ENCODE data around the gene POLR3A. TPM values are rescaled to one million over a fixed set of nuclear protein-coding genes. Genes with fewer than 3 reads are reported as not detected.

POLR3A gene
- total and polyA plus RNA-seq, 2 of the 13 experiments (the other 11 are each of a cell fraction or from before 2014, with no cell fraction given), result 13.6 to 19.2 TPM

- TF ChIP-seq ZUFSP (CRISPR knock-in tag; IDR thresholded peaks at IDR 0.05; ENCODE audit: borderline replicate concordance) (no peak), ZBTB1 (CRISPR knock-in tag; IDR thresholded peaks at IDR 0.05; ENCODE audit: borderline replicate concordance) (no peak), TFE3 (CRISPR knock-in tag; IDR thresholded peaks at IDR 0.05) (peak; percentile 84), ZNF136 (CRISPR knock-in tag; IDR thresholded peaks at IDR 0.05; ENCODE audit: low read depth) (no peak), NCOA2 (CRISPR knock-in tag; IDR thresholded peaks at IDR 0.05) (peak; percentile 27), ZNF432 (CRISPR knock-in tag; IDR thresholded peaks at IDR 0.05; ENCODE audit: borderline replicate concordance) (no peak), LBX2 (CRISPR knock-in tag; IDR thresholded peaks at IDR 0.05; ENCODE audit: borderline replicate concordance) (no peak), IRF9 (CRISPR knock-in tag; IDR thresholded peaks at IDR 0.05; ENCODE audit: borderline replicate concordance) (no peak), PHF8 (CRISPR knock-in tag; IDR thresholded peaks at IDR 0.05) (no peak), SP4 (CRISPR knock-in tag; IDR thresholded peaks at IDR 0.05) (no peak), CTCF (CRISPR knock-in tag; IDR thresholded peaks at IDR 0.05) (no peak), ZXDC (CRISPR knock-in tag; IDR thresholded peaks at IDR 0.05) (no peak), ZMYM2 (CRISPR knock-in tag; IDR thresholded peaks at IDR 0.05) (no peak), ZNF180 (CRISPR knock-in tag; IDR thresholded peaks at IDR 0.05; ENCODE audit: borderline replicate concordance, low read depth) (no peak), ZBTB33 (CRISPR knock-in tag; IDR thresholded peaks at IDR 0.05) (no peak), ZFP1 (CRISPR knock-in tag; IDR thresholded peaks at IDR 0.05) (no peak), ZNF703 (CRISPR knock-in tag; IDR thresholded peaks at IDR 0.05; ENCODE audit: borderline replicate concordance) (no peak), ZSCAN30 (CRISPR knock-in tag; IDR thresholded peaks at IDR 0.05) (no peak)
Observed at GRCh38 chr10:77975086-77975666, 54.1 kb downstream of the POLR3A start (continued).
